Measurements from ENCODE around the gene GET3.

GET3 gene

DNA sequence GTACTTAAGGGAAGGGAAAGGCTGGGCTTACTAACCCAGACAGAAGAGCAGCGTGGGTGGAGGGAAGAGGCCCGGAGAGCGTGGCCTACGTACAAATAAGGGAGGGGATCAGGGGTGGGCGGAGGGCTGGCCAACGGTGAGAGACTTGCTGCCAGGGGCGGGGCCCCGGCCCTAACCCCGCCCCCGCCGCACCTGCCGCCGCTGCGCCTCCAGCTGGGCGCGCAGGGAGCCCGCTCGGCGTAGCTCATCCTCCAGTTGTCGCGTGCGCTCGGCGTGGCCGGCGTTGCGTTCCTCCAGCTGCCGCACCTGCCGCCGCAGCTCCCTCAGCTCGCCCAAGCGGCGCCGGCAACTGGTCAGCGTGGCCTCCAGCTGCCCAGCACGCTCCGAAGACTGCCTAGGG is 32.4 kb downstream of the GET3 start:
- Histone ChIP-seq H3K4me1 (ENCODE audit: control insufficient read depth, insufficient read depth, low read length) (peaks cover 13% of the 10 kb centered on the region), H3K9ac (ENCODE audit: low read length) (no peak overlapping the region)

DNA sequence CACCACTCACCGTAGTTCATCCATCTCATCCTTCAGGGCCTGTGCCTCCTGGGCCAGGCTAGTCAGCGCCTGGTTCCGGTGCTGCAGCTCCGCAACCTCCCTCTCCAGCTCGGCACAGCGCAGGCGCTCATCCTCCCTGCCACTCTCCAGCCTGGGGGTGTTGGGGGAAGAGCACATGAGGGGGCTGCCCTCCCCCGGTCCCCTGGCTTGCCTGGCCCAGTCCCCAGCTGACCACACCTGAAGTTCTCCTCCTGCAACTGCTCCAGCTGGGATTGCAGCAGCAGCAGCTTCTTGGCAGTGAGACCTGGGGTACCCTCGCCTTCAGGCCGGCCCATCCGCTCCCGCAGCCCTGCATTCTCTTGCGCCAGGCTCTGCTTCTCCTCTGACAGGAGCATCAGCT is 33.6 kb downstream of the GET3 start:
- no peaks in the 10 kb centered on the region for H3K9me3 ChIP-seq (ENCODE audit: control insufficient read depth, insufficient read depth, low read depth, low read length)
- peaks cover 14% of the 10 kb centered on the region for H3K4me1 ChIP-seq (ENCODE audit: control insufficient read depth, insufficient read depth, low read length)
- H3K27me3 ChIP-seq (ENCODE audit: control insufficient read depth, insufficient read depth, low read length), result no peaks in the 10 kb centered on the region; the same call in 1 of the 2 replicates
- H3K36me3 ChIP-seq (ENCODE audit: control insufficient read depth, insufficient read depth, low read length), result peaks cover 13% of the 10 kb centered on the region; the same call in 1 of the 2 replicates
- no peak overlapping the region for H3K4me3 ChIP-seq (ENCODE audit: low read depth, low read length)
- no peak overlapping the region for H3K27ac ChIP-seq (ENCODE audit: low read depth, low read length)
- H3K9ac ChIP-seq (ENCODE audit: low read length), result no peak overlapping the region

More for the DNA sequence above, 32.4 kb downstream of the GET3 start:
- Histone ChIP-seq H3K36me3 (ENCODE audit: control insufficient read depth, insufficient read depth, low read length) (peaks cover 20% of the 10 kb centered on the region), H3K27ac (ENCODE audit: low read depth, low read length) (no peak overlapping the region), H3K4me3 (ENCODE audit: low read depth, low read length) (peak overlapping the region; percentile 32; the same call in 1 of the 2 replicates), H3K27me3 (ENCODE audit: control insufficient read depth, insufficient read depth, low read length) (no peaks in the 10 kb centered on the region; the same call in 1 of the 2 replicates), H3K9me3 (ENCODE audit: control insufficient read depth, insufficient read depth, low read depth, low read length) (no peaks in the 10 kb centered on the region)

DNA sequence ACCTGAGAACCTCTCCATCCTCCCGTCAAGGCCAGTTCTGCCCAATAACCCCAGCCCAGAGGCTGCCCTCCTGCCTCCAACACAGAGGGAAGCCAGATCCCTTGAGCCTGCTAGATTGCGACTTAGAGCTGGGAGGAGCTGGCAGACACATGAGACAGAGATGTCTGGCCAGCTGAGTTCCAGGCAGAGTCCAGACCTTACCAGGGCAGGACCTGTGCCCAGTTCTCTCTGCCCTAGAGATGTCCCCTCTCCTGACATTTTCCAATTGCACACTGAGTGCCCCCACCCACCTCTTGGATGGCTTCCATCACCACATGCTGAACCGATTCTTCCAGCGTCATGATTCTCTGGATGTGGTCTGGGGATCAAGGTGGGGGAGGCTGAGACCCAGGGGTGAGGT is 35.0 kb downstream of the GET3 start:
- no peak overlapping the region for H3K4me3 ChIP-seq (ENCODE audit: low read depth, low read length)
- H3K9me3 ChIP-seq (ENCODE audit: control insufficient read depth, insufficient read depth, low read depth, low read length), result no peaks in the 10 kb centered on the region
- H3K36me3 ChIP-seq (ENCODE audit: control insufficient read depth, insufficient read depth, low read length), result peaks cover 13% of the 10 kb centered on the region; the same call in 1 of the 2 replicates
- no peak overlapping the region for H3K9ac ChIP-seq (ENCODE audit: low read length)
- no peaks in the 10 kb centered on the region; the same call in 1 of the 2 replicates for H3K27me3 ChIP-seq (ENCODE audit: control insufficient read depth, insufficient read depth, low read length)
- no peak overlapping the region for H3K27ac ChIP-seq (ENCODE audit: low read depth, low read length)
- H3K4me1 ChIP-seq (ENCODE audit: control insufficient read depth, insufficient read depth, low read length), result peaks cover 16% of the 10 kb centered on the region

DNA sequence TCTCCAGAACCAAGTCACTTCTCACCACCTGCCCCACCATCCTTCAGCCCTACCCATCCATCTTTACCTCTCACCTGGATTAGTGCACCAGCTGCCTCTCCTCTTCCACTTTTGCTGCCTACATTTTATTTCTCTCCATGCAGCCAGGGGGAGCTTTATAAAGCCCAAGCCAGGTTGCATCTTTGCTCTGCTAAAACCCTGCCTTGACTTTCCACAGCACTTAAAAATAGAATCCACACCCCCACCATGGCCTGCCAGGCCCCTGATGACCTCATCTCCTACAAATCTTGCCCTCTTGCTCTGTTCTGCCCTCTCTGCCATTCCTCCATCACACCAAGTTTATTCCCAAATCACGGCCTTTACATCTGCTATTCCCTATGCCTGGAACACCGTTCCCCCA is 36.3 kb downstream of the GET3 start:
- Histone ChIP-seq H3K9ac (ENCODE audit: low read length) (no peak overlapping the region), H3K9me3 (ENCODE audit: control insufficient read depth, insufficient read depth, low read depth, low read length) (no peaks in the 10 kb centered on the region), H3K27ac (ENCODE audit: low read depth, low read length) (no peak overlapping the region), H3K36me3 (ENCODE audit: control insufficient read depth, insufficient read depth, low read length) (peaks cover 8% of the 10 kb centered on the region; the same call in 1 of the 2 replicates), H3K27me3 (ENCODE audit: control insufficient read depth, insufficient read depth, low read length) (no peaks in the 10 kb centered on the region; the same call in 1 of the 2 replicates), H3K4me3 (ENCODE audit: low read depth, low read length) (no peak overlapping the region), H3K4me1 (ENCODE audit: control insufficient read depth, insufficient read depth, low read length) (peaks cover 21% of the 10 kb centered on the region)

DNA sequence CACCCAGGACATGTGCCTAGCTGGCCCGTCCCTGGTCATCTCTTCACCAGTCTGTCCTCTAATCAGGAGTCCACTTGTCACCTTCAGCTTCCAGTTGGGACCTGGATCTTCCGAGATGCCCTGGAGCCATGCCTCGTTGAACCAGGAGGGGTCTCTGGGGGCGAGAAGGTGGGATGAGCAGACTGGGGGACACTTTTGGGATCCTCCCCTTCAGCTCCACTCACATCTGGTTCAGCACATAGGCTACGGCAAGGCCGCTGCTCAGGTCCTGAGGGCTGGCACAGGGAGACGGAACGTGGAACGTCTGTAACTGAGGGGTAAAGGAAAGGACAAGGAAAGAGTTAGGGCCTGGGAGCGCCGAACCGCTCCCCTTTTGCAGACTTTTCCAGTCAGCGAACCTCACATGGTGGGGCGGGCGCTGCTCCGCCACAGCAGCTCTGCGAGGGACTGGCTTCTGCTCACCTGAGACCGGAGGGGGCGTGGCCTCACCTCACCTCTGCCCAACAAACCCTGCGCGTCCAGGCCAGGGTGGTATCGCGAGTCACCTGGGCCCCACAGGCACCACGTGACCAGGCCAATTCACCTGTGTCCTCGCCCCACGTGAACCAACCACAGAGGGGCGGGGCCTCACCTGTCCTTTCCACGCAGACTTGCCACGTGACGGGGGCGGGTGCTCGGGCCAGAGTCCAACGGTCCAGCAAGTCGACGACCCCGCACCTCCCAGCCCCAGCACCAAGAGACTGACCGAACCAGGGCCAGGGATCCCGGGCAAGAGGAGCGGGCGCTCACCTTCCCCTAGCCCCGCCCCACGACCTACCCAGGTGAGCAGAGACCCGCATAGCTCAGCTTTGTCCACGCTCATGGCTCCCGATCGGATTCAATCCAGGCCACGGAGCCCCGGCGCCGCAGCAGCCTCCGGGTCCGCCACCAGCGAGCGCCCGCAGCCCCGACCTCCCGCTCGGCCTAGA is 37.6 kb downstream of the GET3 start, which contains the start of gene HOOK2:
HOOK2 (minus strand) TSS at position 965 of the 968 bp plus-strand sequence; CDS start at position 862, 103 bp downstream.
- H3K4me3 ChIP-seq (ENCODE audit: low read depth, low read length), result peak within 1 kb of the TSS; percentile 88
- H3K27me3 ChIP-seq (ENCODE audit: control insufficient read depth, insufficient read depth, low read length), result no peaks in the 10 kb centered on the region; the same call in 1 of the 2 replicates
- peak within 1 kb of the TSS; percentile 64 for H3K27ac ChIP-seq (ENCODE audit: low read depth, low read length)
- peaks cover 25% of the 10 kb centered on the region for H3K4me1 ChIP-seq (ENCODE audit: control insufficient read depth, insufficient read depth, low read length)
- peak within 1 kb of the TSS; percentile 77 for H3K9ac ChIP-seq (ENCODE audit: low read length)
- H3K9me3 ChIP-seq (ENCODE audit: control insufficient read depth, insufficient read depth, low read depth, low read length), result no peaks in the 10 kb centered on the region
- H3K36me3 ChIP-seq (ENCODE audit: control insufficient read depth, insufficient read depth, low read length), result peaks cover 8% of the 10 kb centered on the region; the same call in 1 of the 2 replicates

DNA sequence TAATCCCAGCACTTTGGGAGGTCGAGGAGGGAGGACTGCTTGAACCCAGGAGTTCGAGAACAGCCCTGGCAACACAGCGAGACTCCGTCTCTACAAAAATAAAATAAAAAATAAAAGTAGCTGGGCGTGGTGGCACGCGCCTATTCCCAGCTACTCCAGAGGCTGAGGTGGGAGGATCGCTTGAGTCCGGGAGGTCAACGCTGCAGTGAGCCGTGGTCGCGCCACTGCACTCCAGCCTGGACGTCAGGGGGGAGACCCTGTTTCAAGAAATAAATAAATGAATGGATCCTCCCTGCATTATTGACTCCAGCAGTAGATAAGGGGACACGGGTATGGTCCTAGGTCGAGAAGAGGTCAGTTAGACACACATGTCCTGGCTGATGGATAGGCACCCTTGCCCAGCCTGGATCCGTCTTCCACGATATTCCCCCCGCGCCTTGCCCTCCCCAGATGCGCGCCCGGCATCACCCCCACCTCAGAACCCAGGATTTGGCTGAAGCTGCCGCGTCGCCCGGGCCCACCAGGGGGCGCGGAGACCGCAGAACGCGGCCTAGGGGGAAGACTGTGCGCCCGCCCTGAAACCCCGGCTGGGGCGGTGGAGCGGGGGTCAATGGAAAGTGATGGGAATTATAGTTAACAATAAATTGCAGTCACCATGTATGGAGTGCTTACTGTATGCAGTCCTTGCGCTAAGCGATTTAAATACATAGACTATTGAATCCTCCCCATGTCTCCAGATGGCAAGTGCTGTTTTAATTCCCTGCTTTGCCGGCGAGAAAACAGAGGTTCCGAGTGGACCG is 40.1 kb downstream of the GET3 start:
- Histone ChIP-seq H3K36me3 (ENCODE audit: control insufficient read depth, insufficient read depth, low read length) (no peaks in the 10 kb centered on the region), H3K27ac (ENCODE audit: low read depth, low read length) (no peak overlapping the region), H3K4me3 (ENCODE audit: low read depth, low read length) (peak overlapping the region; percentile 77), H3K9me3 (ENCODE audit: control insufficient read depth, insufficient read depth, low read depth, low read length) (no peaks in the 10 kb centered on the region), H3K4me1 (ENCODE audit: control insufficient read depth, insufficient read depth, low read length) (peaks cover 21% of the 10 kb centered on the region), H3K9ac (ENCODE audit: low read length) (peak overlapping the region; percentile 63), H3K27me3 (ENCODE audit: control insufficient read depth, insufficient read depth, low read length) (no peaks in the 10 kb centered on the region)

DNA sequence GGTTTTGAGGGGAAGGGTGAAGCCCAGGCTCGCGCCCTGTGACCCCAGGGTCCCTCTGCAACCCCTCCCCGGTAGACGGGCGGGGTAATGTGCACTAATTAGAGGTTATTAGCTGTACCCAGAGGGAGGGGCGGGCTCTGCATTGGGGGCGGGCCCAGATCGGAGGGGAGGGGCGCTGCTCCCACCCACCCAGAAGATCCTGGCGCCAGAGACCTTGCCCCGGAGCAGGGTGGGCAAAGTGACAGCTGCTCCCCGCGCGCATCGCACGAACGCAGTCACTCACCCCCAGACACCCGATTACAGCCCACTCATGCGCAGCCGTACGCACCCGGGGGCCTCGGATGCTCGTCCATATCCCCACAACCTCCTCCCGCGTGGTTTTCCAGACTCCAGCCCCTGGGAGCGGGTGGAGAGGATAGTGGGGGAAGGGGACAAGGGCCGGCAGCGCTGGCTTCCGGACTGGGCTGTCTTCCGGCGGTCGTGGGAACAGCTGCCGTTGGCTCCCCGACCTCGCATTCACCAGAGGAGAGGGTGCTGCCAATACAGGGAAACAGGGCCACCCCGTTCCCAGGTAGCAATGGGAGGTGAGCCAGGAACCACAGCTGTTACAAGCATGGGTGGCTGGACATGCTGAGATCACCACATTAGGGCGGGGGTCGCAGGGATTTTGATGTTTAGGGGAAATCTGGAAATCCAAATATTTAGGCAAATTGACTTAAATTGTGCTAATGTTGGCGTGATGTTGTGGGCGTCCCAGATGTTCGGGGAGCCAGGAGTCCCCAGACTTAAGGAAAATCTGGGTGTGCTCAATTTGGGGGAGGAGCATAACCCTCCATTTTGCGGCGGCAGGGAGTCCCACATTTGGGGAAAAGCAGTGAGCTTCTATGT is 41.0 kb downstream of the GET3 start:
- no peak overlapping the region; the same call in 1 of the 2 replicates for H3K27ac ChIP-seq (ENCODE audit: low read depth, low read length)

DNA sequence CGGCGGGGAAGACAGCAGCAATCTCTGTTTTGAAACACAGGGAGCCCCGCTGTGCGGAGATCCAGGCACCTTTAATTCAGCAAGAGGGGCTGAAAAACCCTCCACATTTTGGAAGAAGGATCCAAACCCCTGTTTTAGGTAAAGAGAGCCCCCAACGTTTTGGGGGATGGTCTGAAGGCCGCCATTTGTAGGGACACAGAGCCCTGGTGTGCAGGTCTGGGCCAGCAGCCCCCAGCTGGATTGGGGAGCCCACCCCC is 41.5 kb downstream of the GET3 start:
- Histone ChIP-seq H3K9ac (ENCODE audit: low read length) (peak overlapping the region; percentile 70), H3K4me3 (ENCODE audit: low read depth, low read length) (peak overlapping the region; percentile 77), H3K27me3 (ENCODE audit: control insufficient read depth, insufficient read depth, low read length) (no peaks in the 10 kb centered on the region), H3K36me3 (ENCODE audit: control insufficient read depth, insufficient read depth, low read length) (no peaks in the 10 kb centered on the region), H3K9me3 (ENCODE audit: control insufficient read depth, insufficient read depth, low read depth, low read length) (no peaks in the 10 kb centered on the region), H3K4me1 (ENCODE audit: control insufficient read depth, insufficient read depth, low read length) (peaks cover 26% of the 10 kb centered on the region), H3K27ac (ENCODE audit: low read depth, low read length) (no peak overlapping the region; the same call in 1 of the 2 replicates)

More for the DNA sequence above, 41.0 kb downstream of the GET3 start:
- H3K4me3 ChIP-seq (ENCODE audit: low read depth, low read length), result peak overlapping the region; percentile 77
- peak overlapping the region; percentile 70 for H3K9ac ChIP-seq (ENCODE audit: low read length)
- no peaks in the 10 kb centered on the region for H3K27me3 ChIP-seq (ENCODE audit: control insufficient read depth, insufficient read depth, low read length)
- H3K4me1 ChIP-seq (ENCODE audit: control insufficient read depth, insufficient read depth, low read length), result peaks cover 21% of the 10 kb centered on the region
- H3K36me3 ChIP-seq (ENCODE audit: control insufficient read depth, insufficient read depth, low read length), result no peaks in the 10 kb centered on the region
- H3K9me3 ChIP-seq (ENCODE audit: control insufficient read depth, insufficient read depth, low read depth, low read length), result no peaks in the 10 kb centered on the region

DNA sequence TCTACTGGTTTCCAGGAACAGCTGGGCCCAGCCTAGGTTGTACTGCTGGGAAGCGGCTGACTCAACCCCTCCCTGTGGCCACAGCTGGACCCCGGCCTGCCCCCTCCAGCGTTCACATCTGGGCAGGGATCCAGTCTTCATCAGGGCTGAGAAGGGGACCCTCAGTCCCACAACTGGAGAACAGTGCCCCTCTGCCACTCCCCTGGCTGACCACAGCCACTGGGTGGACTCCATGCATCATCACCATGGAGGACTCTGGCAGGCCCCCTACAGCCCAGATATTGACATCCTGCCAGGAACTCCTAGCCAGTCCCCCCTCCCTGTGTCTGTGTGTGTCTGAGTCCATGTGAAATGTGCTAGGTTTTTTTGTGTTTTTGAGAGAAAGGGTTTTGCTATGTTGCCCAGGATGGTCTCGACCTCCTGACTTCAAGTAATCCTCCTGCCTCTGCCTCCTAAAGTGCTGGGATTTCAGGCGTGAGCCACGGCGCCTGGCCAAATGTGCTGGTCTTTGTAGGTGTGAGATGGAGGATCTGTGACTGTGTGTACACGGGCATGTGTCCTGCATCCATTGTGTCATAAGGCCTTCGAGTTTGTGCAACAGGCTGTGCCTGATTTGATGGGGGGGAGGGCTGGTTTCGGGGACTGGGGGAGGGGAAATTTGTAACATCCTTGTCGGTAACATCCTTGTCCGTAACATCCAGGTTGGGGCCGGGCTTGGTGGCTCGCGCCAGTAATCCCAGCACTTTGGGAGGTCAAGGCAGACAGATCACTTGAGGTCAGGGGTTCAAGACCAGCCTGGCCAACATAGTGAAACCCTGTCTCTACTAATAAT is 42.1 kb downstream of the GET3 start:
- Histone ChIP-seq H3K9me3 (ENCODE audit: control insufficient read depth, insufficient read depth, low read depth, low read length) (no peaks in the 10 kb centered on the region), H3K27me3 (ENCODE audit: control insufficient read depth, insufficient read depth, low read length) (no peaks in the 10 kb centered on the region), H3K4me3 (ENCODE audit: low read depth, low read length) (peak overlapping the region; percentile 77; the same call in 1 of the 2 replicates), H3K36me3 (ENCODE audit: control insufficient read depth, insufficient read depth, low read length) (no peaks in the 10 kb centered on the region), H3K4me1 (ENCODE audit: control insufficient read depth, insufficient read depth, low read length) (peaks cover 29% of the 10 kb centered on the region), H3K27ac (ENCODE audit: low read depth, low read length) (no peak overlapping the region), H3K9ac (ENCODE audit: low read length) (no peak overlapping the region)

DNA sequence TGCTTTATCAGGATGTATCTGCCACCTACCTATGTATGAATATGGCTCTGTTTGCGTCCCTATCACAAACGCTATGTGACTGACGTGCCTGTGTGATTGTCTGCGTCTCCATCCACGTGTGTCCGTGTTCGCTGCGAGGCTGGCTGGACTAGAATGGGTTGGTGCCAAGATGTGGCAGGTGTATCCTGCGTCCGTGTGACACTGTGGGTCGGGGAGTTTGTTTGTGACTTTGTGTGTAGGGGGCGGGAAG is 44.8 kb downstream of the GET3 start:
- Histone ChIP-seq H3K27ac (ENCODE audit: low read depth, low read length) (no peak overlapping the region; the same call in 1 of the 2 replicates), H3K9ac (ENCODE audit: low read length) (peak overlapping the region; percentile 63), H3K4me1 (ENCODE audit: control insufficient read depth, insufficient read depth, low read length) (peaks cover 39% of the 10 kb centered on the region), H3K27me3 (ENCODE audit: control insufficient read depth, insufficient read depth, low read length) (no peaks in the 10 kb centered on the region), H3K9me3 (ENCODE audit: control insufficient read depth, insufficient read depth, low read depth, low read length) (no peaks in the 10 kb centered on the region), H3K36me3 (ENCODE audit: control insufficient read depth, insufficient read depth, low read length) (no peaks in the 10 kb centered on the region), H3K4me3 (ENCODE audit: low read depth, low read length) (peak overlapping the region; percentile 64)
